ENCODE measurements around the gene IMMT.

DNA sequence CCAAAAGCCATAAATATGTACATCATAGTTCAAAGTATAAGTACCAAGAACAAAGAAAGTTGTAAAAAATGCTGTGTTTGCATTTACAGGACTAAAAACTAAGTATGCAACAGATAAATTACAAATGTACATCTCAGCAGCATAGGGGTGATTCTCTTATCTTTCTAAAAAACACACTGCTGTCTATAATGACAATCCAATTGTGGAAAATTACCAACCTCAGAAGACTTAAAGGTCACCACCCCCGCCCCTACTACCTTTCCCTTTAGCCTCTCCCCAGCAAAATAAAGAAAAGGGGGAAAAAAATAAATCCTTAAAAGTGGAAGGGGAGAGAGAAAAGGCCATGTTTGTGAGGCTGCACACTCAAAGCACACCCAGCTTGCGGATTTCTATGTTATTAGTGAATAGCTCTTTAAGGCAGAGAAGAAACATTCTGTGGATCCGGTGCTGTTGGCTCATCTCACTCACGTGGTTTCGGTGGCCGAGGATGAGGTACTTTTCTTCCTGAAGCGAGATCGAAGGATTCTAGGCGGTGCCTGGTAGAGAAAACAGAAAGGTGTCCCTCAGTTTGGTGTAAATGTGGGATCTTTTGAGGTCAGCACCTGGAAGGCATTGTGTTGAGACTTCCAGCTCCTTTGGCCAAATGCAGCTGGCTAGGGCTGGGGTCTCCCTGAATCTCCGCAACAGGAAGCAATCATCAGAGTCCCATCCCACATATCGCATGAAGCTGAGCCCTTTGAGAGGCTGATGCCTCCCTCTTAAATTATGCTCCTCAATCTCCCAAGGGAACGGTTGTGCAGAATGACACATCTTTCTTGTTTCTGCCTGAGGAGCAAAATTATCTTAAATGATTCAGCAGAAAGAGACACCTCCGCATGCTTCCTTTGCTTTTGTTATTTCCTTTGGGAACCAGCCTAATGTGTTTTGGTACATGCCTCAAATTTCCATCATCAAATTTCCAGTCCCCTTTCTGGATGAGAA lies 21.6 kb upstream of the IMMT start:
- TF ChIP-seq, protein P1, sequence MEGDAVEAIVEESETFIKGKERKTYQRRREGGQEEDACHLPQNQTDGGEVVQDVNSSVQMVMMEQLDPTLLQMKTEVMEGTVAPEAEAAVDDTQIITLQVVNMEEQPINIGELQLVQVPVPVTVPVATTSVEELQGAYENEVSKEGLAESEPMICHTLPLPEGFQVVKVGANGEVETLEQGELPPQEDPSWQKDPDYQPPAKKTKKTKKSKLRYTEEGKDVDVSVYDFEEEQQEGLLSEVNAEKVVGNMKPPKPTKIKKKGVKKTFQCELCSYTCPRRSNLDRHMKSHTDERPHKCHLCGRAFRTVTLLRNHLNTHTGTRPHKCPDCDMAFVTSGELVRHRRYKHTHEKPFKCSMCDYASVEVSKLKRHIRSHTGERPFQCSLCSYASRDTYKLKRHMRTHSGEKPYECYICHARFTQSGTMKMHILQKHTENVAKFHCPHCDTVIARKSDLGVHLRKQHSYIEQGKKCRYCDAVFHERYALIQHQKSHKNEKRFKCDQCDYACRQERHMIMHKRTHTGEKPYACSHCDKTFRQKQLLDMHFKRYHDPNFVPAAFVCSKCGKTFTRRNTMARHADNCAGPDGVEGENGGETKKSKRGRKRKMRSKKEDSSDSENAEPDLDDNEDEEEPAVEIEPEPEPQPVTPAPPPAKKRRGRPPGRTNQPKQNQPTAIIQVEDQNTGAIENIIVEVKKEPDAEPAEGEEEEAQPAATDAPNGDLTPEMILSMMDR (IDR thresholded peaks at IDR 0.05; ENCODE audit: borderline replicate concordance, extremely low read depth, low read length, poor library complexity, severe bottlenecking) = no peak
- no peak for TF ChIP-seq EZH2 (IDR thresholded peaks at IDR 0.05; ENCODE audit: borderline replicate concordance, low read depth, low read length, severe bottlenecking)

Measured in DND-41 (cell line).